Tibial nerve (tissue), 4 donors: ENCODE measurements around the gene TMEM109.

ENCODE experiments used
- EP300 ChIP-seq, 2 donors: sonication (generic); formaldehyde crosslinking; IDR thresholded peaks; one replicate each; pipeline ENCODE4 v1.6.1; 2017; ENCODE audit warnings: antibody characterized with exemption in 2 of 2, mild to moderate bottlenecking in 1 of 2
- POLR2A ChIP-seq, 2 donors: fragments of 450-650 bp; IDR thresholded peaks; one replicate each; pipeline ENCODE4 v1.6.1; 2017; ENCODE audit warnings: antibody characterized with exemption in 2 of 2, mild to moderate bottlenecking in 2 of 2, moderate library complexity in 2 of 2
- TF ChIP-seq, protein P1 (sequence below), 5 experiments: fragments of 200-600 bp in 3 of 5; fragments of 450-650 bp in 2 of 5; sonication (generic) in 3 of 5; IDR thresholded peaks; one replicate each; pipeline ENCODE4 v1.5.1; 2016 to 2019; ENCODE audit warnings: antibody characterized with exemption in 5 of 5, mild to moderate bottlenecking in 3 of 5, moderate library complexity in 2 of 5

DNA sequence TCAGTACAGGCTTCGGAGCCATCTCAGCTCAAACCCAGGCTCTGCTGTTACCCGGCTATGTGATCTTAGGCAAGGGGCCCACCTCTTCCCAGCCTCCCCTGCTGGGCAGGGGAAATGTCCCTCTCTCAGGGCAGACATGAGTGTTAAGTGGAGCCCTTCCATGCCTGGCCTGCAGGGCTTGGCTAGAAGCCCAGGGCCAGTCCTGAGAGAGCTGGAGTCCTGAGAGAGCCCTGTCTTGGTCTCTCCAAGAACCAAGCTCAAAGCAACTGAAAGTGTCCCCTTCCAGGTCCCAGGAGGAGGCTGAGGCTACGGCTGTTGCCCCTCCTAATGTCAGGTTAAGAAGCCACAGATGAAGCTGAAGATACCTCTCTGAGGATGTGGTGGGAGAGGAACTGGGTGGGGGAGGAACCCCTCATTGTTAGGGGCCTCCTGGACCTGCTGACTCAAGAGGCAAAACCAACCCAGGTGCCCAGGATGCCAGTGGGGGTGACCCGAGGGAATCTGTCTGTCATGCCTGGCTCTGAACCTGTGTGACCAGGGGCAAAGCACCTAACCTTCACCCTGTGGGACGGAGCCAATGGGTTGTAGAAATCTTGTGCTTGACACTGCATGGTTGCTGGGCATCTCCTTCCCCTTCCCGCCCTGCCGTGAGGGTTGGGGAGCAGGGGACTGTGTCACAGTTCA lies 42.4 kb upstream of the TMEM109 start:
- TF ChIP-seq, protein P1, sequence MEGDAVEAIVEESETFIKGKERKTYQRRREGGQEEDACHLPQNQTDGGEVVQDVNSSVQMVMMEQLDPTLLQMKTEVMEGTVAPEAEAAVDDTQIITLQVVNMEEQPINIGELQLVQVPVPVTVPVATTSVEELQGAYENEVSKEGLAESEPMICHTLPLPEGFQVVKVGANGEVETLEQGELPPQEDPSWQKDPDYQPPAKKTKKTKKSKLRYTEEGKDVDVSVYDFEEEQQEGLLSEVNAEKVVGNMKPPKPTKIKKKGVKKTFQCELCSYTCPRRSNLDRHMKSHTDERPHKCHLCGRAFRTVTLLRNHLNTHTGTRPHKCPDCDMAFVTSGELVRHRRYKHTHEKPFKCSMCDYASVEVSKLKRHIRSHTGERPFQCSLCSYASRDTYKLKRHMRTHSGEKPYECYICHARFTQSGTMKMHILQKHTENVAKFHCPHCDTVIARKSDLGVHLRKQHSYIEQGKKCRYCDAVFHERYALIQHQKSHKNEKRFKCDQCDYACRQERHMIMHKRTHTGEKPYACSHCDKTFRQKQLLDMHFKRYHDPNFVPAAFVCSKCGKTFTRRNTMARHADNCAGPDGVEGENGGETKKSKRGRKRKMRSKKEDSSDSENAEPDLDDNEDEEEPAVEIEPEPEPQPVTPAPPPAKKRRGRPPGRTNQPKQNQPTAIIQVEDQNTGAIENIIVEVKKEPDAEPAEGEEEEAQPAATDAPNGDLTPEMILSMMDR (IDR thresholded peaks at IDR 0.05), result no peak
- TF ChIP-seq POLR2A (IDR thresholded peaks at IDR 0.05) (no peak), EP300 (IDR thresholded peaks at IDR 0.05) (no peak)
